Activated T-helper 1 cell treated with anti-CD3 and anti-CD28 coated beads, Interleukin-2, amount 50 U/mL, for 16 hours (primary cell): ENCODE measurements around the gene RNMT.
"Not testable (repeated sequence)": the region's sequence is repeated elsewhere in the genome, so short reads cannot be mapped to it uniquely, and the experiment has no call there.

ENCODE experiments used
- DNase-seq, 2 donors: peaks; one replicate each; pipeline ENCODE4 v3.0.0-alpha.2; 2020; ENCODE audit warnings: low read depth in 1 of 2, low spot score in 1 of 2

RNMT gene

DNA sequence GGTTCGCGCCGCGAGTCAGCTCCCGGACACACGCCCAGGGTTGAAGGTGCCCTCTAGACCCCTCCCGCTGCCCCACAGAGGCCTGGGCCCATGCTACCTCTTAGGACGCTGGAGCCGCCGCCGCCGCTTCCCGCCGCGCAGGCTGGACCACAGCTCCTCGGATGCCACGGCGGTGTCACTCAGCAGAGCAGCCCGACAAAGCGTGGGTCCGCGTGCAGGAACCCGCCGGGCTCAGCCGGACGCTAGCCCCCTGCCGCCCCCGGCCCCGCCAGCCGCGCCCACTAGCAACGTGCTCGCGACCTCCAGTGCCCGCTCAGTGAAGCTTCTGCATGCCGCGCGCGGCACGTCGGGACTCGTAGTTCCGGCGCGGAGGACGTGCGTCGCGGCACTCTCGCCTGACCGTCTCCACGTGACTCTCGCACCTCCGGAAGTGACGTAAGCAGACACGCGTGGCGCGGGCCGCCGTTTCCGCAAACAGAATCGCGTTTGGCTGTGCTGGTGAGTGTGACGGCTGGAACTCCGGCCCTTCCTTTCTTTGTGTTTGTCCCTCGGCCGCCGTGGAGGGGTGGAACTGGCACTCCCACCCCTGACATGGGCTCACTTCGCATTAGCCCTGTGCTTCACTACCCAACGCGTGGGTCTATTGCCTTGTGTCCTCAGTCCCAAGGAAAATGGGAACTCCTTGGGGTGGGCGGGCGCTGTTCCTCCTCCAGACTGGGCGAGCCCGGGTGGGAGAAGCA lies at the start of gene RNMT, which contains the start of gene FAM210A:
Gene RNMT, plus strand, starts transcription at position 442 of the 740 bp plus-strand sequence. CDS start 4,845 bp downstream, outside the sequence.
Gene FAM210A, minus strand, starts transcription at position 327 of the 740 bp plus-strand sequence. CDS start 44,481 bp downstream, outside the sequence.
- peak; percentile 83 to 89 for DNase-seq

DNA sequence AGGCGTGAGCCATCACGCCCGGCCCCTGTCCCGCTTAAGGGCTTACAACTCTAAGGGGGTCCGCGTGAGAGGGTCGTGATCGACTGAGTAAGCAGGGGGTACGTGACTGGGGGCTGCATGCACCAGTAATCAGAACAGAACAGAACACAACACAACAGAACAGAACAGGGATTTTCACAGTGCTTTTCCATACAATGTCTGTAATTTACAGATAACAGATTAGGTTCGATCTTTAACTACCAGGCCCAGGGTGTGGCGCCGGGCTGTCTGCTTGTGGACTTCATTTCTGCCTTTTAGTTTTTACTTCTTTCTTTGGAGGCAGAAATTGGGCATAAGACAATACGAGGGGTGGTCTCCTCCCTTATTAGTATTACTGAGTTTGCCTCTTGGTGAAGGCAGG lies 49.1 kb upstream of the RNMT start:
- DNase-seq = not testable (repeated sequence)

DNA sequence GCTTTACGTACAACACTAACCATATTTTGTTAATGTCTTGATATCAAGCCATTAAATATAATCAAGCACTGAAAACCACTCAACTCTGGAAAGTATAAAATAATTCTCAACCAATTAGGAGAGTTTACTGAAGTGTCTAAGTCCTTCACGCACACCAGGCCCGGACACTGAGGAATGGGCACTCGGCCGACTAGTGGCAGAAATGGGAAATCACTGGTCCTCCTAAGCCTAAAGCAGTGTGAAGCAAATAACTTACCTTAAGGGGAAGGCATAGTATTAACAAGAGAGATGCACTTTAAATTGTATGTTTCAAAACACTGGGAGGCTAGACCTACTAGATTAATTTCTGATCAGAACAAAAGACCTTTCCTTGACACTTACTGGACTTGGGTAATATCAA lies 45.9 kb upstream of the RNMT start:
- DNase-seq = no peak

DNA sequence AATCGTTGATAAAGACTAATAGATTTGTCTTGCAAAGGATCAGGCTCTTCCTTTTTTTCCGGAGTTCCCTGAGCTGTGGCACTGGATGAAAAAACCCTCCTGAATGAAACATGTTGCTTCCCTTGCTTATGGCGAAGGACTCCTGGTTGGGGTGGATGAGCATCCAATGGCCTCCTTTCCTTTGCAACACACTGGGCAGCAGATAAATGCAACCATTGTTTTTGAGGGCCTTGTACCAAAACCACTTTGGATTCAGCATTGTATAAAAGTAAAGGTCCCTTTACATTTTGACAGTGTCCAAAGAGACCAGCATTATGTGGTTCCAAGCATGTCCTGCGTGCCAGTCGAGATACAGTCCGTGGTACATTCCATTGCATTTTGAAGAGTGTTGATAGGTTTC lies 44.8 kb upstream of the RNMT start:
- DNase-seq = no peak

DNA sequence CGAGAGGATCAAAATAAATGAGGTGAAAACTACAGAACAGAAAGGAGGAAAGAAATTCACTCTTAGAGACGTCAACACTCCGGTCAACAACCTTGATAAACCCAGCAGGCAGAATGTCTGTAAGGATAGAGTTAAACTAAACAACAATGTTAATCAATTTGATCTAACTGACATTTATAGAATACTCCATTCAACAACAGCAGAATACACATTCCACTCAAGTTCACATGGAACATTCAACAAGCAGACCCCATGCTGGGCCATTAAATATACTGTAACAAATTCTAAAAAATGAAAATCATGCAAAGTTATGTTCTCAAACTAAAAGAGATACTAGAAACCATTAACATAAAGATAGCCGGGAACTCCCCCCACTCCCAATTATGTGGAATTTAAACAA lies 41.9 kb upstream of the RNMT start:
- no peak for DNase-seq

DNA sequence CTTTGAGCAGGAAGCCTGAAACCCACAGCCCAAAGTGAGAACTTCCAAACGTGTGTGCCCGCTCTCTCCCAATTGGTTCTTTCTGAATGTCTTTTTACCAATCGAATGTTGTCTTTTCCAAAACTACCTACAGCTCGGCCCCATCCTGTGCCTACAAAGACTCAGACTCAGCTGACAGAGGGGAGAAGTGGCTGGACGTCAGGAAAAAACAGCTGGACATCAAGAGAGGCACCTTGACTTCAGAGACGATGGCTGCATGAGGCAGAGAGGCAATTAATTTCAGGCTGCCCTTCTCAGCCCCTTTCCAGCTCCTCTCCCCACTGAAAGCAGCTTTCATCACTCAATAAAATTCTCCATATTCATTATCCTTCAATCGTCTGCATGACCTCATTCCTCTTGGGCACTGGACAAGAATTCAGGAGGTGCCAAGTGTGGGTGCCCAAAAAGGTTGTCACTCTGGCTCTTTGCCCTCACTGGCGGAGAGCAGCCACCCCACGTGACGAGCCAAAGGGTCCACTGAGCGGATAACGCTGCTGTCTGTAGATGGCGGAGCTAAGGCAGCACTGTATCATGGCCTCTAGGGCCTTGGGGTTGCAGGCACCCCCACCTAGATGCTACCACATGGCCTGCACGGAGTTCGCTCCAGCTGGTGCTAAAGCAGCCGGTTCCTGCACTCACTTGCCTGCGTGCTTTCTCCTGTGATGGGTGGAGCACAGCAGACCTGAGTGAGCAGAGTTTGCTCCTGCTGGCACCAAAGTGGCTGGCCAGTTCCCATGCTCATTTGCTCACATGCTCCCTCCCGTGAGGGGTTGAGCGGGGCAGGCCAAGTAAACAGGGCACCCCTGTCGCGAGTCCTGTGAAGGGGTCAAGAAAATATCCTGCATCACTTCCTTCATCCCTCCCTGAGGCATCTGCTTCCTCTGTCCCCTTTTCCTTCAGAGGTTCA lies 38.0 kb upstream of the RNMT start:
- DNase-seq = no peak

DNA sequence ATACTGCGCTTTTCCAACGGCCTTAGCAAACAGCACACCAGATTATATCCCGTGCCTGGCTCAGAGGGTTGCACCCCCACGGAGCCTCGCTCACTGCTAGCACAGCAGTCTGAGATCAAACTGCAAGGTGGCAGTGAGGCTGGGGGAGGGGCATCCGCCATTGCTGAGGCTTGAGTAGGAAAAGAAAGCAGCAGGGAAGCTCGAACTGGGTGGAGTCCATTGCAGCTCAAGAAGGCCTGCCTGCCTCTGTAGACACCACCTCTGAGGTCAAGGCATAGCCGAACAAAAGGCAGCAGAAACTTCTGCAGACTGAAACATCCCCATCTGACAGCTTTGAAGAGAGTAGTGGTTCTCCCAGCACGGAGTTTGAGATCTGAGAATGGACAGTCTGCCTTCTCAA lies 36.4 kb upstream of the RNMT start:
- DNase-seq = not testable (repeated sequence)

DNA sequence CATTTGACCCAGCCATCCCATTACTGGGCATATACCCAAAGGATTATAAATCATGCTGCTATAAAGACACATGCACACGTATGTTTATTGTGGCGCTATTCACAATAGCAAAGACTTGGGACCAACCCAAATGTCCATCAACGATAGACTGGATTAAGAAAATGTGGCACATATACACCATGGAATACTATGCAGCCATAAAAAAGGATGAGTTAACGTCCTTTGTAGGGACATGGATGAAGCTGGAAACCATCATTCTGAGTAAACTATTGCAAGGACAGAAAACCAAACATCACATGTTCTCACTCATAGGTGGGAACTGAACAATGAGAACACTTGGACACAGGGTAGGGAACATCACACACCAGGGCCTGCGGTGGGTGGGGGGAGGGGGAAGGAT lies 31.1 kb upstream of the RNMT start:
- DNase-seq = not testable (repeated sequence)

DNA sequence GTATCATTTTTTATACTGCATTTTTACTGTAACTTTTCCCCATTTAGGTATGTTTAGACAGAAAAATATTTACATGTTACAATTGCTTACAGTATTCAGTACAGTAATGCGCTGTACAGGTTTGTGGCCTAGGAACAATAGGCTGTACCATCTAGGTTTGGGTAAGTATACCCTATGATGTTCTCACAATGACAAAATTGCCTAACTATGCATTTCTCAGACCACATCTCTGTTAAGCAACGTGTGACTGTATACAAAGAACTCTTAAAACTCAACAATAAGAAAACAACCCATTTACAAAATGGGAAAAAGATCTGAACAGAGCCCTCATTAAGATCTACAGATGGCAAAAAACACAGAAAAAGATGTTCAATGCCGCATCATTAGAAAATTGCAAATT lies 29.5 kb upstream of the RNMT start:
- DNase-seq = no peak

DNA sequence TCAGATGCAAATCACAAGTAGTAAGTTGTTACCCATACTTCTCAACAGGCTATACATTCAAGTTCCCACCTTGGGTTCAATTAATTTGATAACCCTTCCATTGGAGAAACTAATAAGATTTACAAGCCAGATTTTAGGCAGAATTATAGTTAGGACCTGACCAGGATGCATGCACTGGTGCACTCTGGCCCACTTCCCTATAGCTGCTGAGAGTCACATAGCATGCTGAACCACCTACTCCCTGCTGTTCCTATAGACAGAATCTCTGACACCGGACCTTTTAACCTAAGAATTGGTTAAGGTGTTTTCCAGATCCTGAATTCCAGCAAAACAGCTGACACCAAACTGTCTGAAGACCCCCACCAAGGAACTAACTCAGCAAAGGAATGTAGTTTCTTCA lies 26.3 kb upstream of the RNMT start:
- DNase-seq = no peak

DNA sequence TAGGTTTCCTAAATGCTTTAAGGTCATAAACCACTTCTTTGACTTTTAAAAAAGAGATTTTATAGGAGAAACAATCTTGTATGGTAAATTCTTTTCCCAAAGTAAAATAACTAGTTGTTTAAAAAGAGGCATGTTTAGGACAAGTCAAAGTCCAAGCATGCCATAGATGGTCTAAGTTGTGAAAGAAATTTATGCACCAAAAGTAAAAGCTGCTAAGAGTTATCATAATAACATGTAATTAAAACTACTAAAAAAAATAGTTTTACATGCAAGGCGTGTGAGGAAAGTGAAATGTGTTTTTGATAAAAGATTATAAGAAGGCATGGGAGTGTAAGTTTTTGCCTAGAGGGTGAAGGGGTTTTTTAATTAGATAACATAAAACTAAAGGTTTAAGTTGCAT lies 22.6 kb upstream of the RNMT start:
- no peak for DNase-seq

DNA sequence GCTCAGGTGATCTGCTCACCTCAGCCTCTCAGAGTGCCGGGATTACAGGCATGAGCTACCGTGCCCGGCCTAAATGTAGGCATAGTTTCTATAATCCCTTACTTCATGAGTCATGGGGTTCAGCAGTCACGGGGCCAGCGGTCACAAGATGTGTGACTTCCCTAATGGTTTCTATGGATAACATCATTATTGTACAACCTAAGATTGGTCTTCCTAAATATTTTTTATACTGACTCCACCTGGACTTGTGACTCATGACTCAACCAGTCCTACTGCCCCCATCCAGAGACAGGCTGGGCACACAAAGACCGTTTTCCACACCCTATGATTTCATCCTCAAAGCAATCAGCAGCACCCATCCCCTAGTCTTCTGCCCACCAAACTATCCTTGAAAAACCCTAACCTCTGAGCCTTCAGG lies 16.1 kb upstream of the RNMT start:
- no peak for DNase-seq

DNA sequence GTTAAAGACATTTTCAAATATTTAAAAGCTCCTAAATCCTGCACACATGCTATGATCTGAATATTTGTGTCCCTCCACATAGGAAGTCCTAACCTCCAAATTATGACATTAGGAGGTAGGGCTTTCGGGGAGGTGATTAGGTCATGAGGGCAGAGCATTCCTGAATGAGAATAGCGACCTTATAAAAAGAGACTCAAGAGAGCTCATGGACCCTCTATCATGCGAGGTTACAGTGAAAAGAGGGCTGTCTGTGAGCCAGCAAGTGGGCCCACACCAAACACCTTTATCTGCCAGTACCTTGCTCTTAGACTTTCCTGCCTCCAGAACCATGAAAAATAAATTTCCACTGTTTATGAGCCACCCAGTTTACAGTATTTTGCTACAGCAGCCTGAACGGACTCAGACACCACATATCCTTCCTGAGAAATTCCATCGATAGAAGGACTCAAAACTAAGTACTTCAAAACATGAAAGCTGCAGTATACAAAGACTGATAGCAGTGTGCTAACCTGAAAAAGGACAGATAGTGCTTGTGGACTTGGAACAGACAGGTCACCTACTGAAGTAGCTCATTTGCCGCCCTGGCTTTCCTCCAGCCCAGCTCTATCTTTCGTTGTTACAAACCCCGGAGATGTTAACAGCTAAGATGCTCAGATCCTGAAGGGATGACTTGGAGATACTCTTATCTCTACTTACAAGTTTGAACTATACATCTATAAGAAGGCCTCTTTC lies 13.9 kb upstream of the RNMT start:
- no peak for DNase-seq

DNA sequence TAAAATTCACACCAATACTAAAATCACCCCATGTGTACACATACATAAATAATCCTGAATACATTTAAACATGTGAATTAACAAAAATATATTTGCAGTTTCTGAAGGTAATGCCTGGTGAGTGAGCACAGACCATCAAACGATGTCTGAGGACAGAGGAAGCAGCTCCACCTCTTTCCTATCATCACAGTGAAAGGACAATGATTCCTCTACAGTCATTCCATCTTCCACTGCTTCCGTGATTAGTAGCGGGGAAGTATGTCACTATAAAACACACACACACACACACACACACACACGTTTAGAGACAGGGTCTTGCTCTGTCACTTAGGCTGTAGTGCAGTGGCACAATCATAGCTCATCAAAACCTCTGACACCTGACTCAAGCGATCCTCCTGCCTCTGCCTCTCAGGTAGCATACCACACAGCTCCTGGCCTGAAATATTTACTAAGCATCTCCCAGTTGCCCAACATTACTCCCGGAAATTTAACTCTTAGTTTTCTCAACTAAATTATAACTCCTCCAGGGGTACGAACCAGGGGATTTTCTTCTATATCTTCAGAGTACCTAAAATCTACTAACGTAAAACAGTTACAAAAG lies 12.9 kb upstream of the RNMT start:
- no peak for DNase-seq

DNA sequence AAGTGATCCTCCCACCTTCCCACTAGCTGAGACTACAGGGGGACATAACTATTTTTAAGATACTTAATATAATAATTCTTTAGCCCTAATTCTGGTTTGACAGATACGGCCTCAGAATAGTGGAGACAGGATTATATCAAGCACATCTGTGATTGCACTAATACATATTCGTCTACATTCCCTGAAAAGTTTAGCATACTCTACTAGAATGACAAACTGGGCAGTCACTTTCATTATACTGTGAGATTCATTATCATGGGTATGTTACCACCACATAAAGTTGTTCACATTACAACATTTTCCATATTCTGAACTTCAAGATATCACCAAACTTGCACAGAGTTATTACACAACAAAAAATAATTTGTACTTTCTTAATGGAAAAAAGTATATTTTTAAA lies 11.1 kb upstream of the RNMT start:
- DNase-seq = no peak

DNA sequence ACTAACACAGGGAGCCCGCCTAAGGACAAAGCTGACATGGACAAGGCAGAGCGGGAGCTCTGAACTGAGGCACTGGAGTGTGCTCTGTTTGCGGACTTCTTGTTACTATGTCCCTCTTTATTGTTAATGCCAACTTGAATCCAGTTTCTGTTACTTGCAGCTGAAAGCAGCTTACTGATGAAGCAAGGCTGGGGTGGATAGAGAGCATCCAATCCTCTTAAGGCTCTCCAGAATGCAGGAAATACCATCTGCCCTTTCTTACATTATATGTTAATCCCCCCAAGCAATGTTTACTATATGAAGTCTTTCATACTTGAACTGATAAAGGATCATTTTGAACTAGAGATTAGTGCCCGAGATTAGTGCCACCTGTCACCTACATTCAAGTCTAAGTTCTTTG lies 9.6 kb upstream of the RNMT start:
- DNase-seq = no peak

DNA sequence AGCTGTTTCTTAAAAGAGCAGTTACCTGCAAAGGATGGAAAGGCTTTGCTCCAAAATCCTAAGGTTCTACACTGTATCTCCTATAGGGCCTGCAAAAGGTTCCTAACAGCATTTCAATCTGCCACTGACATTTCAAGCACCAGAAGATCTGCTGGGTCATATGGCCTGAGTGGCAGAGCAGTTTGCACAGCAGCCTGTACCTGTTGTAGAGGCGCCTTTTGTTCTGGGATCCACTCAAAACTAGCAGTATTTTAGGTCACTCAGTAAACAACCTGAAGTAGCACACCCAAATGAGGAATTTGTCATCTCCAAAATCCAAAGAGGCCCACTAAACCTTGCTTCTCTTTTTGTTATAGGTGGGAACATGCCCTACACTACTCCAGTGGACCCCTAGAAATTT lies 6.3 kb upstream of the RNMT start:
- DNase-seq = no peak

DNA sequence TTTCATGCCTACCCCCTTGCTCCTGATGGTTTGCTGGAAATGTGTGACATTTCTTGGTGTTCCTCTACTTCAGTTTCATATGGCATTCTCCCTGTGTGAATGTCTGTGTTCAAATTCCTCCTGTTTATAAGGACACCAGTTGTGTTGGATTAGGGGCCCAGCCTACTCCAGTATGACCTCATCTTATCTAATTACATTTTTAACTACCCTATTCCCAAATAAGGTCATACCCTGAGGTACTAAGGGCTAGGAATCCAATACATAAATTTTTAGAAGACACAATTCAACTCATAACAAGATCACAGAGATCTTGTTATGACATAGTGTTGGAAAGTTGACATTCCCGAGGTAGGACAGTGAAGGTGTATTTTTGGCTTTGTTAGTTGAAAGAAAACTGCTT lies 5.6 kb upstream of the RNMT start:
- DNase-seq = no peak

DNA sequence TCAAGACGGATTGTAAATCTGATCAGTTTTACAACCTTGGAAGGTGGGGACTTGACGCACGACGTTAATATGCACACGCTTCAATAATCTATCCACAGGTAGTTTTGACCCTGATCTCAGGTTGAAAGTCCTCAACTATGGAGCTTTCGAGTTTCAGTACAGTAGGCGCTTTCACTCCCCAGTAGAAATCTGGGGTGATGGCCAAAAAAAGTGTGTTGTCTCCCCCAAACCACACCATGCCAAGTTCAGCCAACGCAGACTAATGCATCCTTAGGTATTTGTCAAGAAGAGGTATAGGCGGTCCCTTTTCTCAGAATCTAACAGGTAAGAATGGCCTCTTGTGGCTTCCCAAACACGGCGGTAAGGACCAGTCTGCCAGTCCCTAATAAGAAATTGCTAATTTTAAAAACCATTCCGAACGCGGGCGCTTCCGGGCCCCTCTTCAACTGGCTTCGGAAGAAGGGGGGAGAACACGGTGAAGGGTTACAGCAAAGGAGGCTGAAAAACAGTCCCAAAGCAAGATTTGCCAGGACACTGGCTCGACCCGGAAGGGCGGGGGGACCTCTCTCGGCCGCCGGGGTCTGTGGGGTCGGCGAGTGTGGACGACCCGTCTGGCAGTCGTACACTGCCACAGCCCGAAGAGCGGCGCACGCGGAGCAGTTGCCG lies 774 bp upstream of the RNMT start:
- no peak for DNase-seq

DNA sequence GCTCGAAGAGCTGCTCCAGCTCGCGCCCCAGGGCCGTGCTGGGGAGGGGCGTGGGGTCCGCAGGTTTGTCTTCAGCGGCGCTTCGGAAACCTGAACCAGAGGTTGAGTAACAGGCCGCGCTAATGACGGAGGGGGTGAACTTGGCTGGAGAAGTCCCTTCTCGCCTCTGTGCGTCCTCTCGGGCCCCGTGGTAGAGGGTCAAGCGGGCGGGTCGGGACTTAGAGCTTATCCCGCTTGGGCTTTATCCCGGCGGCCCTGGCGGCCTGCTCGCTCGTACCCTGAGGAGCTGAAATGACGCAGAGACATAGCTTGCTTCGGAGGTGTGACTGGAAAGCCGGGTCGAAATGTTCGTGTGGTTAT lies 479 bp downstream of the RNMT start:
- DNase-seq = peak in 1 of 2 donors; percentile 6

DNA sequence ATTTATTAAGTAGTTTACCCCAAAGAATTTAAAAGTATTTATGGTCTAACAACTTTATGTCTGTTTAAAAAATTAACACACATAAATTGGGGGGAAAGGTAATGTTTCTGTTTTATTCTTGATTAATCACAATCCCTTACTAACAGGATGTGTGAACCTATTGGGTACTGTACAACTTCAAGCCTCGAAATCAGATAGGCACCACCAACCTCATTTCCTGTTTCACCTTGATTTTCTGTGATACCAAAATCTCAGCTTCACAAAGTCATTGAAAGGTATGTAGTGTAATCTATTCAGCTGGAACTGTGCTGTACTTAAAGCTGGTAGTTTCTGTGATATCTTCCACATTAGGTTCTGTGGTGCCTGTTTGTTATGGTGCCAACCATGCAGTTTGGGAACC lies 4.0 kb downstream of the RNMT start:
- DNase-seq = no peak
